Measurements from ENCODE around the gene NUP153. TPM values are rescaled to one million over a fixed set of nuclear protein-coding genes. Genes with fewer than 3 reads are reported as not detected.

Gene NUP153
- total and polyA plus RNA-seq, 10 of the 15 experiments (the other 5 are each of a cell fraction or from before 2014, with no cell fraction given), result 13.9 to 77.7 (median 56.2) TPM

DNA sequence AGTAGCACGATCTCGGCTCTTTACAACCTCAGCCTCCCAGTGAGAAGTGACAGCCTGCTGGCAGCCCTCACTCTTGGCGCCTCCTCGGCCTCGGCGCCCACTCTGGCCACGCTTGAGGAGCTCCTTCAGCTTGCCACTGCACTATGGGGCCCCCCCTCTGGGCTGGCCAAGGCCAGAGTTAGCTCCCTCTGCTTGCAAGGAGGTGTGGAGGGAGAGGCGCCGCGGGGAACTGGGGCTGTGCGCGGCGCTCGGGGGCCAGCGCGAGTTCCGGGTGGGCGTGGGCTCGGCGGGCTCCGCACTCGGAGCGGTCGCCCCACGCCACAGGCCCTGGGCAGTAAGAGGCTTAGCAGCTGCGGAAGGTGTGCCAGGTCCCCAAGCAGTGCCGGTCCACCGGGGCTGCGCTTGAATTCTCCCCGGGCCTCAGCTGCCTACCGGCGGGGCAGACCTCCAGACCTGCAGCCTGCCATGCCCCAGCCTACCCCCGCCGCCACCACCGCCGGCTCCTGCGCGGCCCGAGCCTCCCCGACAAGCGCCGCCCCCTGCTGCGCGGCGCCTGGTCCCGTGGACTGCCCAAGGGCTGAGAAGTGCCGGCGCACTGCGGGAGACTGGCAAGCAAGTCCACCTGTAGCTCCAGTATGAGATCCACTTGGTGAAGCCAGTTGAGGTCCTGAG, 22.0 kb upstream of the NUP153 start (continued):
- TF ChIP-seq, protein P1, sequence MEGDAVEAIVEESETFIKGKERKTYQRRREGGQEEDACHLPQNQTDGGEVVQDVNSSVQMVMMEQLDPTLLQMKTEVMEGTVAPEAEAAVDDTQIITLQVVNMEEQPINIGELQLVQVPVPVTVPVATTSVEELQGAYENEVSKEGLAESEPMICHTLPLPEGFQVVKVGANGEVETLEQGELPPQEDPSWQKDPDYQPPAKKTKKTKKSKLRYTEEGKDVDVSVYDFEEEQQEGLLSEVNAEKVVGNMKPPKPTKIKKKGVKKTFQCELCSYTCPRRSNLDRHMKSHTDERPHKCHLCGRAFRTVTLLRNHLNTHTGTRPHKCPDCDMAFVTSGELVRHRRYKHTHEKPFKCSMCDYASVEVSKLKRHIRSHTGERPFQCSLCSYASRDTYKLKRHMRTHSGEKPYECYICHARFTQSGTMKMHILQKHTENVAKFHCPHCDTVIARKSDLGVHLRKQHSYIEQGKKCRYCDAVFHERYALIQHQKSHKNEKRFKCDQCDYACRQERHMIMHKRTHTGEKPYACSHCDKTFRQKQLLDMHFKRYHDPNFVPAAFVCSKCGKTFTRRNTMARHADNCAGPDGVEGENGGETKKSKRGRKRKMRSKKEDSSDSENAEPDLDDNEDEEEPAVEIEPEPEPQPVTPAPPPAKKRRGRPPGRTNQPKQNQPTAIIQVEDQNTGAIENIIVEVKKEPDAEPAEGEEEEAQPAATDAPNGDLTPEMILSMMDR (IDR thresholded peaks at IDR 0.05 in 2 of 3, conservative IDR thresholded peaks at IDR 0.05 in 1 of 3; ENCODE audit: control insufficient read depth in 2 of 3, extremely low read depth in 1 of 3, insufficient read depth in 1 of 3, low read depth in 3 of 3, low read length in 3 of 3), result no peak
- no peak for TF ChIP-seq SIN3A (IDR thresholded peaks at IDR 0.05; ENCODE audit: low read depth, low read length)
- TF ChIP-seq ZNF384 (IDR thresholded peaks at IDR 0.05; ENCODE audit: borderline replicate concordance, low read depth, low read length), result no peak
- TF ChIP-seq, protein P2, sequence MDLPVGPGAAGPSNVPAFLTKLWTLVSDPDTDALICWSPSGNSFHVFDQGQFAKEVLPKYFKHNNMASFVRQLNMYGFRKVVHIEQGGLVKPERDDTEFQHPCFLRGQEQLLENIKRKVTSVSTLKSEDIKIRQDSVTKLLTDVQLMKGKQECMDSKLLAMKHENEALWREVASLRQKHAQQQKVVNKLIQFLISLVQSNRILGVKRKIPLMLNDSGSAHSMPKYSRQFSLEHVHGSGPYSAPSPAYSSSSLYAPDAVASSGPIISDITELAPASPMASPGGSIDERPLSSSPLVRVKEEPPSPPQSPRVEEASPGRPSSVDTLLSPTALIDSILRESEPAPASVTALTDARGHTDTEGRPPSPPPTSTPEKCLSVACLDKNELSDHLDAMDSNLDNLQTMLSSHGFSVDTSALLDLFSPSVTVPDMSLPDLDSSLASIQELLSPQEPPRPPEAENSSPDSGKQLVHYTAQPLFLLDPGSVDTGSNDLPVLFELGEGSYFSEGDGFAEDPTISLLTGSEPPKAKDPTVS (IDR thresholded peaks at IDR 0.05; ENCODE audit: low read depth, low read length), result no peak
- no peak for TF ChIP-seq NBN (IDR thresholded peaks at IDR 0.05)
- TF ChIP-seq, protein P3, sequence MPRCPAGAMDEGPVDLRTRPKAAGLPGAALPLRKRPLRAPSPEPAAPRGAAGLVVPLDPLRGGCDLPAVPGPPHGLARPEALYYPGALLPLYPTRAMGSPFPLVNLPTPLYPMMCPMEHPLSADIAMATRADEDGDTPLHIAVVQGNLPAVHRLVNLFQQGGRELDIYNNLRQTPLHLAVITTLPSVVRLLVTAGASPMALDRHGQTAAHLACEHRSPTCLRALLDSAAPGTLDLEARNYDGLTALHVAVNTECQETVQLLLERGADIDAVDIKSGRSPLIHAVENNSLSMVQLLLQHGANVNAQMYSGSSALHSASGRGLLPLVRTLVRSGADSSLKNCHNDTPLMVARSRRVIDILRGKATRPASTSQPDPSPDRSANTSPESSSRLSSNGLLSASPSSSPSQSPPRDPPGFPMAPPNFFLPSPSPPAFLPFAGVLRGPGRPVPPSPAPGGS (IDR thresholded peaks at IDR 0.05; ENCODE audit: borderline replicate concordance, insufficient read depth, low read depth, low read length, poor library complexity, severe bottlenecking), result no peak
- no peak for TF ChIP-seq ZNF24 (IDR thresholded peaks at IDR 0.05)
- TF ChIP-seq SREBF1 (IDR thresholded peaks at IDR 0.05; ENCODE audit: low read length), result no peak
- no peak for TF ChIP-seq BMI1 (IDR thresholded peaks at IDR 0.05; ENCODE audit: borderline replicate concordance)
- no peak for TF ChIP-seq SMAD1 (IDR thresholded peaks at IDR 0.05; ENCODE audit: low read depth, partially characterized antibody)
- TF ChIP-seq ZZZ3 (IDR thresholded peaks at IDR 0.05; ENCODE audit: control insufficient read depth, insufficient read length, low read depth), result no peak
- no peak for TF ChIP-seq PML (IDR thresholded peaks at IDR 0.05; ENCODE audit: low read length)
- TF ChIP-seq MTA3 (IDR thresholded peaks at IDR 0.05; ENCODE audit: borderline replicate concordance, low read length), result no peak

All from GM12878 (cell line).